ENCODE results near the gene DAAM1.

GRCh38 chr14:59316151-59316830, 127.8 kb downstream of the DAAM1 start:
- no peak for TF ChIP-seq POLR2A (IDR thresholded peaks at IDR 0.05)
- no peak for TF ChIP-seq CTCF (IDR thresholded peaks at IDR 0.05)
